Measurements from ENCODE around the gene C1QTNF2.

Gene C1QTNF2

DNA sequence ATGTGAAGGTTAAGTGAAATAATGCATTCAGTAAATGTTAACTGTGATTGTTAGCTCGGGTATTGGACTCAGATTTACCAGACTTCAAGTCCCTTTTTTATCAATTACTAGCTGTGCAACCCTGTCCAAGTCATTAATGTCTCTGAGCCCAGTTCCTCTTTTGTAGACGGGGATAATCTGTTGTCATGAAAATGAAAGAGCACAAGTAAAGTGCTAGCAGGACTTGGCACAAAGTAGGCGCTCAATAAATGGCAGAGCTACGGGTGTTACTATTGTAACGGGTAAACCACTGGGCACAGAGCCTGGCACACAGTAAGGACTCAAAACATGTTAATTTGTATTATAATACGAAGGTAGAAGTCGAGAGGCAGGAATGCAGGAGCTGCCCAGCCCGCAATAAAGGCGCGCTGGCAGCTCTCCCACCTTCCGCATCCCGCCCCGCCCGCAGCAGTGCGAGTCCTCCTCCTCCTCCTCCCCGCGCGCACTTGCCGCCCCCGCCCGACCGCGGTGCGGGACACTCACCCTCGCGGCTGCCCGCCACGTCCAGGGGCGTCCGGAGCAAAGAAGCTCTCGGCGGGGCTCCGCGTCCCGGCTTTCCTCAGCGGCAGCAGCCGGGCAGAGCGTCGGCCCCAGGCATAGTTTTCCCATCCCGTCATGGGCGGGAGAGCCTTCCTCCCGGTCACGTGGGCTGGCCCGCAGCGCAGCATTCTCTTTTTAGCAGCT lies at the start of gene C1QTNF2:
Gene C1QTNF2, minus strand, starts transcription at position 637 of the 723 bp plus-strand sequence. CDS start 15,615 bp downstream, outside the sequence.
- DNase-seq (ENCODE audit: low read depth, low spot score) = no peak

DNA sequence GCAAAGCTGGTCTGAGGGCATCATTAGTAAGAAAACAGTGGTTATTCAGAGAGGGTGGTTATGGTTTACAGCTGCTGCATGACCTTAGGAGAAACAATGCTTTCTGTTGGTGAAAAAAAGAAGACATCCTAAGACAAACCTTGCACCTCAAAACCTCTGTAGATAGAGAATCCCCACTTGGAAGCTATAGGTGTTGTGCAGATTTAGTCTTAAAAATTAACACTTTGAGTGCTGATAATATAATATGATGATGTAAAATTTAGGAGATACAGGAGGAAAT lies 49.8 kb upstream of the C1QTNF2 start:
- DNase-seq (ENCODE audit: low read depth, low spot score) = no peak

GRCh38 chr5:160419458-160420330 lies 49.3 kb upstream of the C1QTNF2 start:
- DNase-seq (ENCODE audit: low read depth, low spot score) = no peak

DNA sequence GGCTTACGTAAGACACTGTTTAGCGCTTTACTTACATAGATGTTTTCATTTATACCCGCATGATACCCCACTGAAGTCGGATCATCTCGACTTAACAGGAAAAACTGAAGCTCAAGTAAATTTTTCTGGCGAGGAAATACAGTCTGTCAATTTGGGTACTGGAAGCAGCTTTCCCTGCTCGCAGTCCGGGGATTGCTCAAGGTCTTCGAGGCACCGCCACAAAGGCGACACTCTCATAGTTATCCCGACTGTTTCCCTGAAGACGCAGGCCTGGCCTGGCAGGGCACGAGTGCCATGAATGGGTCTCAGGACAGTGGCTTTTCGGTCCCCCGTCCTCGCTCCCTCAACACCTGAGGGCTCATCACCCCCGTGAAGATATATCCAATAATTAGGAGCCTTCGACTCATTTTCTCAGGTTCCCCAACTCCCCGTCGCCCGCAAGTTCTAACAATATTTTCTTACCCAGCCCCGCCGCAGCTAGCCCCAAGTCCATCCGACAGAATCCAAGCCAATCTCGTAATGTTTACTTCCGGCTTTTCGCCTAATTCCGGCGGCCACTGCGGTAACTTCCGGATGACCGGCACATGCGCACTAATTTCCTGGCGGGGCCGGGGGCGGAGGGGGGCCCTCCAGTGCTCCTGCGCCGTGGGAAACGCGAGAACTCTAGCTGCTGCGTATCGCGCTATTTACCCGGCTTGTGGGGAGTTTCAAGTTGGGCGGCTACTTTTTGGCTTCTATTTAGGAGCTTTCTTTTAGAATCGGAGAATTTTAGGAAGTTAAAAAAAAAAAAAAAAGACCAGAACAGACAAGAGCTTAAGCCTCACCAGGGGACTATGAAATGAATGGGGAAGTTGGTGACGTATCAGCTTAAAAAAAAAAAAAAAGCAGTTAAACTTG lies 48.4 kb upstream of the C1QTNF2 start, which contains the start of gene SLU7:
Gene SLU7, minus strand, starts transcription at position 521 of the 897 bp plus-strand sequence. CDS start 3,787 bp downstream, outside the sequence.
- DNase-seq (ENCODE audit: low read depth, low spot score) = peak; percentile 87

- DNase-seq (ENCODE audit: low read depth, low spot score) = peak; percentile 73
These were observed 29.3 kb upstream of the C1QTNF2 start, which contains the start of gene FAM200C for GRCh38 chr5:160399402-160400353. TSS of gene FAM200C (minus strand) at chr5:160400054. CDS start at chr5:160395490, 4,564 bp downstream.

GRCh38 chr5:160398806-160399205 lies 28.4 kb upstream of the C1QTNF2 start:
- DNase-seq (ENCODE audit: low read depth, low spot score) = no peak

- DNase-seq (ENCODE audit: low read depth, low spot score) = no peak
These were observed 27.1 kb upstream of the C1QTNF2 start for GRCh38 chr5:160397492-160397891.

GRCh38 chr5:160395111-160395510 lies 24.7 kb upstream of the C1QTNF2 start:
- DNase-seq (ENCODE audit: low read depth, low spot score) = no peak

DNA sequence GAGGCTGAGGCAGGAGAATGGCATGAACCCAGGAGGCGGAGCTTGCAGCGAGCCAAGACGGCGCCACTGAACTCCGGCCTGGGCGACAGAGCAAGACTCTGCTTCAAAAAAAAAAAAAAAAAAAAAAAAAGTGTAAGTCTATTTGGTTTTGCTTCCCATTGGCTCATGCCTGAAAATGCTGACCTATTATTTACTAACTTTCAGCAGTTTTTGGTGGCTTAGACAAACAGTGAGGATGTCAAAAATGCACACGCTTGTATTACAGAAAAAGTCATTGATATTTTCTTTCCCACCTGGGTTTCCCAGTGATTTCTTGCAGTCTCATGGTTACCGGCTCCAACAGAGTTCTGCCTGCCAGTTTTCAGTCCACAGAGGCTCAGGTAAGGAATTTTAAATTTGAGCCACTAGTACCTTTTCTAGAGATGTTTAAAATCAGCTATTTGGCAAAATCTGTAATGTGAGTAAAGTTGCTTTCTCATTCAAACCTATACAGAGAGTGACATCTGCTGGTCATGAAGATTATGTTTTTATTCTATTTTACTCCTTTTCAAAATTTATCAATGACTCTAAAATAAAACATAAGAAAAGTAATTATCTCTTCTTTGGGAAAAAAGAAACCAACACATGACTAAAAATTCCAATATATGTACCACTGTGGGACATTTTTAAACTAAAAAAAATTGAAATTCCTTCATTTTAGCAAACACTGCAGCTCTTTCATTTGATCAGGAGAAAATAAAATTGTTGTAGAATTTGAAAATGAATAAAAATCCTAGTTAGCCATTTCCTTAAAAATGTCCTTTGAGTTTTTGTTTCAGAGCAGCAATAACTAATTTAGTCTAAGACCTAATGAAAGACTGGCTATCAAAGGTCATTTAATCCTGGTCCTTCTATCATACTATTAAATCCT lies 20.6 kb upstream of the C1QTNF2 start:
- DNase-seq (ENCODE audit: low read depth, low spot score) = no peak

DNA sequence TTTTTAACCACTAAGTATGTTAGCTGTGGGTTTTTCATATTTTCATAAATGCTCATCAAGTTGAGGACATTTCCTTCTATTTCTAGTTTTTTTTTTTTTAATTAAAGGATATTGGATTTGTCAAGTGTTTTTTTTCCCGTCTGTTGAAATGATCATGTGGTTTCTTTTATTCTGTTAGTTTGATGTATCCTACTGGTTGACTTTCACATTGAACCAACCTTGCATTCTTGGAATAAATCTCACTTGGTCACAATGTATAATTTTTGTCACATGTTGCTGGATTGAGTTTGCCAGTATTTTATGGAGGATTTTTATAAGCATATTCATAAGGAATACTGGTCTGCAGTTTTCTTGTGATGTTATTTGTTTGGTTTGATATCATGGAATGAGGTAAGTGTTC lies 17.0 kb upstream of the C1QTNF2 start:
- DNase-seq (ENCODE audit: low read depth, low spot score) = no peak

- no peak for DNase-seq (ENCODE audit: low read depth, low spot score)
These were observed 15.1 kb upstream of the C1QTNF2 start for GRCh38 chr5:160385496-160385895.

DNA sequence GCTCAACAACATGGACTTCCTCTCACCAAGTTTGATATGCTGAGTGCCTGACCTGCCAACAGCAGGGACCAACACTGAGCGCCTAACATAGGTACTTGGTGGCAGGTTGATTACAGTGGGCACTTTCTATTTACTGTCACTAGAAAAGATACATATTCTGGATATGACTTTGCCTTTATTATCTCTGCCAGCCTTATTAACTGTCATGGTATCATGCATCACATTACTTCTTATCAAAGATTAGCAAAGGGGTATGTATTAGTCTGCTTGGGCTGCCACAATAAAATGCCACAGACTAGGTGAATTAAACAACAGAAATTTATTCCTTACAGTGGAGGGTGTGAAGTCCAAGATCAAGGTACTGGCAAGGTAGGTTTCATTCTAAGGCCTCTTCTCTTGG lies 14.3 kb upstream of the C1QTNF2 start:
- DNase-seq (ENCODE audit: low read depth, low spot score) = no peak

GRCh38 chr5:160382346-160382745 lies 11.9 kb upstream of the C1QTNF2 start:
- DNase-seq (ENCODE audit: low read depth, low spot score) = no peak

GRCh38 chr5:160380041-160380440 lies 9.6 kb upstream of the C1QTNF2 start:
- DNase-seq (ENCODE audit: low read depth, low spot score) = no peak

- DNase-seq (ENCODE audit: low read depth, low spot score) = no peak
These were observed 9.1 kb upstream of the C1QTNF2 start for GRCh38 chr5:160379511-160379910.

DNA sequence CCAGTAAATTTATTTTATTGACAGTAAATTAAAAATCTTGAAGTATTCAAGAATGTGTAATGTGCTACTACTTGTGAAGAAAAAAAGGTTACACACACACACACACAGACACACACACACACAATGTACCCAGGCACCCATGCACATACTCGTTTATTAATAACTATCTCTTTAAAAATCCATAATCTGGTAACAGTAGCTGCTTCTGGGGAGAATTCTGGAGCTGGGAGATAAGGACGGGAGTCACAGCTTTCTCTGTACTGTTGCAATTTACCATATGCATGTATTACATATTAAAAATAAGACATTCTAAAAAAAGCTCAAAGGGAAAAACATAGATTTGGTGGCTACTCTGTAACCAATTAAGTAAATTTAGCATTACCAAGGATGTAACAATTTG lies 7.9 kb upstream of the C1QTNF2 start:
- no peak for DNase-seq (ENCODE audit: low read depth, low spot score)

DNA sequence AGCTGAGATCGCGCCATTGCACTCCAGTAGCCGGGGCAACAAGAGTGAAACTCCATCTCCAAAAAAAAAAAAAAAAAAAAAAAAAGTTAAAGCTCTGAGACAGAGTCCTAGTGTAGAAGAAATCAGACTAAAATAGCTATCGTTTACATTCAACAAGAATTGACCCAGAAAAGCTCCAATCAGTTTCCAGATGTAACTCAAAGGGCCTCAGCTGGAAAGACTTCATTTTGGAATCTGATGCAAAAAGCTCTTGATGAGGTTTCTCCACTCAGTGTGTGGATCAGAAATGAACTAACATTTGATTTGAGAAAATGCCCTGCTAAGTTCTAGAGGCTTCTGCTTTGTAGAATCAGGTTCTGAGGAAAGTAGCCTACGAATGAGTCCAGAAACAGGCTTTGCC lies 7.2 kb upstream of the C1QTNF2 start:
- no peak for DNase-seq (ENCODE audit: low read depth, low spot score)

GRCh38 chr5:160376416-160376815 lies 6.0 kb upstream of the C1QTNF2 start:
- no peak for DNase-seq (ENCODE audit: low read depth, low spot score)

- DNase-seq (ENCODE audit: low read depth, low spot score) = no peak
These were observed 5.3 kb upstream of the C1QTNF2 start for GRCh38 chr5:160375701-160376100.

DNA sequence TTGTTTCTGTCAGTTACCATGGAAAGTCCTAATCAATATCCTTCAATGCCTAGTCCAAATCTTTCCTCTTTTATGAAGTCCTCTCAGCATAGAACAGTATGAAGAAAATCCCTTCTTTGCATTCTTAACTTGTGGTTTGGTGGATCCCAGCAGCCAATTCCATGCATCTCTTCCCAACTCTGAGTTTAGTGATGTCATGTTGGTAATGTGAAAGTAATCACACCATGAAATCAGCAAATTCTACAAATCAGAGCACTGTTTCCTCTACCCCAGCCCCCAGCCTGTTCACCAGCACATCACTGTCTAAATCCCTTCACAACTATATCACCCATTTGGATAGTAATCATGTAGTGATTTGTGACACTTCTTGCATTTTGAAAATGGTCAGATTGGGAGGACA lies 4.7 kb upstream of the C1QTNF2 start:
- no peak for DNase-seq (ENCODE audit: low read depth, low spot score)
